Measurements from ENCODE around the gene RTEL1.

The RTEL1 gene

GRCh38 chr20:63699466-63700198 lies 41.5 kb downstream of the RTEL1 start:
- DNase-seq (ENCODE audit: low read depth), result no peak

- no peak for DNase-seq (ENCODE audit: low read depth)
Observed at GRCh38 chr20:63700199-63701050, 42.3 kb downstream of the RTEL1 start.

GRCh38 chr20:63701051-63701328 lies 42.9 kb downstream of the RTEL1 start:
- DNase-seq (ENCODE audit: low read depth), result no peak

GRCh38 chr20:63701329-63702035 lies 43.4 kb downstream of the RTEL1 start:
- no peak for DNase-seq (ENCODE audit: low read depth)

GRCh38 chr20:63702036-63702665 lies 44.0 kb downstream of the RTEL1 start:
- no peak for DNase-seq (ENCODE audit: low read depth)

GRCh38 chr20:63702751-63703470 lies 44.8 kb downstream of the RTEL1 start:
- DNase-seq (ENCODE audit: low read depth), result no peak

GRCh38 chr20:63703471-63703975 lies 45.4 kb downstream of the RTEL1 start:
- DNase-seq (ENCODE audit: low read depth), result no peak

- DNase-seq (ENCODE audit: low read depth), result no peak
Observed at GRCh38 chr20:63703976-63704748, 46.0 kb downstream of the RTEL1 start.

- no peak for DNase-seq (ENCODE audit: low read depth)
Observed at GRCh38 chr20:63704749-63705117, 46.6 kb downstream of the RTEL1 start.

GRCh38 chr20:63705232-63706026 lies 47.3 kb downstream of the RTEL1 start:
- no peak for DNase-seq (ENCODE audit: low read depth)

- no peak for DNase-seq (ENCODE audit: low read depth)
Observed at GRCh38 chr20:63706027-63706695, 48.0 kb downstream of the RTEL1 start.

GRCh38 chr20:63706852-63707557 lies 48.9 kb downstream of the RTEL1 start:
- DNase-seq (ENCODE audit: low read depth), result no peak

GRCh38 chr20:63707558-63708300 lies 49.6 kb downstream of the RTEL1 start, which contains the start of the genes ARFRP1 and ZGPAT:
Gene ARFRP1 (minus strand): TSS chr20:63707976. CDS start chr20:63707091, 885 bp downstream.
Gene ZGPAT (plus strand): TSS chr20:63708039. CDS start chr20:63708581, 542 bp downstream.
- DNase-seq (ENCODE audit: low read depth), result peak; percentile 66

- DNase-seq (ENCODE audit: low read depth), result no peak
Observed at GRCh38 chr20:63708301-63709148, 50.4 kb downstream of the RTEL1 start.

GRCh38 chr20:63709149-63709527 lies 51.0 kb downstream of the RTEL1 start:
- DNase-seq (ENCODE audit: low read depth), result no peak

- no peak for DNase-seq (ENCODE audit: low read depth)
Observed at GRCh38 chr20:63711085-63711645, 53.1 kb downstream of the RTEL1 start.

GRCh38 chr20:63712191-63712590 lies 54.1 kb downstream of the RTEL1 start:
- DNase-seq (ENCODE audit: low read depth), result no peak

Data from stimulated activated CD8-positive, alpha-beta memory T cell treated with anti-CD3 and anti-CD28 coated beads, Interleukin-15, amount 100 ng/mL, for 24 hours (primary cell).